Activated T-cell treated with anti-CD3 and anti-CD28 coated beads for 4 hours (primary cell): Measurements from ENCODE around the gene STRN.
"Not testable (repeated sequence)": the region's sequence is repeated elsewhere in the genome, so short reads cannot be mapped to it uniquely, and the experiment has no call there.

Experiments
- DNase-seq: peaks from one replicate; pipeline ENCODE4 v3.0.0-alpha.2; 2020

Gene STRN

DNA sequence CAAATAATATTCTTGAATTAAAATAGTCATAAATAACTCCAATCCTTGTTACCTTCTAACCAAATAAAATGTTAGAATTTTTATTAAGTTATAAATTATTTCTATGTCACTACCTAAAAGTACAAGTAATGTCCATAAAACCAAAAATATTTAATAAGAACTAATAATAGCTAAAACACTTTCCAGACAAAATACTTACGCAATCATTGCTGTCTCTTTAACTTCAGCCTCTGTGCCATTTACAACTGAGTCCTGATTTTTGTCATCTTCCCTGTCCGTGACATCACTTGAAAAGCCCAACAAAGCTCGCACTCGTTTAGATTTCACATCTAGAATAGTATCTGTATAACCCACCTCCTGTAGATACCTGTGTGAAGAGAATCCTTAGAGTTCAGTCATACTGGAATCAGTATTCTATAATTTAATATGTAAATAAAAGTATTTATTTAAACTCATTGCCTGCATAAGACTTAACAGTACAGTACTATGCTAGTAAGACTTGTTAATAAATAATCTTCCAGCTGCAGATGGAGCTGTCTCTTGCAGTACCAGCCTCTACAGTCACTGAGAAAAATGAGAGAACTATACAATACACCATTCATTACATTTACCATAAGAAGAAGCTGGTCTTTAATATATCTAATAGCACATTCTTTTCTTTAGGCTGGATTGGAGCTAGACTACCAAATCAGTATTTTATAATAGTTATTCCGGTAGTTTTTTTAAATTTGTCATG lies 63.8 kb downstream of the STRN start:
- DNase-seq = no peak

DNA sequence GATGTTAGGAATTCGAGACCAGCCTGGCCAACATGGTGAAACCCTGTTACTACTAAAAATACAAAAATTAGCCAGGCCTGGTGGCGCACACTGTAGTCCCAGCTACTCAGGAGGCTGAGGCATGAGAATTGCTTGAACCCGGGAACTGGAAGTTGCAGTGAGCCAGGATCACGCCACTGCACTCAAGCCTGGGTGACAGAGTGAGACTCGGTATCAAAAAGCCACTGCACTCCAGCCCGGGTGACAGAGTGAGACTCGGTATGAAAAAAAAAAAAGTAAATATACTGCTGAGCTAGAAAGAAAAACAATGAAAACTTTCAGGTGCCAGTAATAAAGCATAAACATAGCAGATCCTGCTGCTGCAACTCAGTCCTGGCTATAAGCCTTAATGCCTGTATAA lies 73.5 kb downstream of the STRN start:
- DNase-seq = no peak

DNA sequence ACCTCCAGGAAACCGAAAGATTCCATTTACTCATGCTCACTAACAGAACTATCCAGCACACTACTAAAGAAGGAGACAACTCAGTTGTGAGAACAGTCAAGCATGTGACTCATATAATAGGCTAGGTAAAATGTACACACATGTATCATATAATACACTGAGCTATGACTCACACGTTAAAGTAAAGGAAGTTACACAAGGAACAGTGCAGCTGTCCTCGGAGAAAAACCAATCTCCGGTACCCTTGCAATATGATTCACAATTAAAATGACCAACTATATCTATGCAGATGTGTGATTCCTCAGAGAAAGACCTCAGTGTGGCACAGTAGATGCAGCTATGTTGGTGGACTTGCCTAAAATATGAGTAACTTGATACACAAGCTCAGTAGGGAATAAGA lies 76.5 kb downstream of the STRN start:
- DNase-seq = no peak

DNA sequence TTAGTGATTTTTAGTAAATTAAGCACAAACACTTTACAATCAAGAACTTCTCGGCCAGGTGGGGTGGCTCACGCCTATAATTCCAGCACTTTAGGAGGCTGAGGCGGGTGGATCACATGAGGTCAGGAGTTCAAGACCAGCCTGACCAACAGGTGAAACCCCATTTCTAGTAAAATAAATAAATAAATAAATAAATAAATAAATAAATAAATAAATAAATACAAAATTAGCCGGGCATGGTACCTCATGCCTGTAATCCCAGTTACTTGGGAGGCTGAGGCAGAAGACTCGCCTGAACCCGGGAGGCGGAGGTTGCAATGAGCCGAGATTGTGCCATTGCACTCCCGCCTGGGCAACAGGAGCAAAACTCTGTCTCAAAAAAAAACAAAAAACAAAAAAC lies 79.2 kb downstream of the STRN start:
- DNase-seq = not testable (repeated sequence)

DNA sequence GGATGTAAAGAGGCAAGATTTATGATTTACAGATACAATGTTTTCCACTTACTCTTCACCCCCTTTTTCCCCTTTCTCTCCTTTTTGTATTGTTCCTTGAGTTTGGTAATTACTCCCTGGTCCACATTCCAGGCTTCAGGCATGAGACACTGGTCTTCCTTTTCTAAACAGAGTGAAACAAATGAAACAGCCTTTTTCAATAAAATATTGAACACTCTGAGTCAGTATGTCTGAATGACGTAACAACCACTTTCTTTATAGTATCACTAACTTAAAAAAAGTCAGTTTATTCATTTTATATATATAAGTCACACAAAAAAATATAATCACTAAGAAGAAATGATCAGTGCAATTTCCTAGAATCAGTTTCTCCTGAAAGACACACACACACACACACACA lies 79.7 kb downstream of the STRN start:
- DNase-seq = no peak

DNA sequence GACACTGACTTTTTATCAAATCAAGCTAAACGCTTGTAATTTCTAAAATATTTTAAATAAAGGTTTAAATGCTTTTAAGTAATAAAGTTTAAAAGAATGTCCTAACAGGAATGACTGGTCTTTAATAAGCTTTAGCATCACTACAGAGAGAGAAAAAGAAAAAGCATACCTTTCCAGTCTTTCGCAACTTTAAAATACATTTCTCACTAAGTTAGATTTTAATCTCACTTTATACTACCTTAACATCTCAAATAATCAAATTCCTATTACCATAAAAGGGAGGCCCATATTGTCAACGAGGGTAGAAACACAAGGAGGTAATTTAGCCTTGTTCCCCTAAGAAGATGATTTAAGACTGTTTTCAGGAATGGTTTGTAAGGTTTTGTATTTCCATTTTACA lies 80.7 kb downstream of the STRN start:
- no peak for DNase-seq

DNA sequence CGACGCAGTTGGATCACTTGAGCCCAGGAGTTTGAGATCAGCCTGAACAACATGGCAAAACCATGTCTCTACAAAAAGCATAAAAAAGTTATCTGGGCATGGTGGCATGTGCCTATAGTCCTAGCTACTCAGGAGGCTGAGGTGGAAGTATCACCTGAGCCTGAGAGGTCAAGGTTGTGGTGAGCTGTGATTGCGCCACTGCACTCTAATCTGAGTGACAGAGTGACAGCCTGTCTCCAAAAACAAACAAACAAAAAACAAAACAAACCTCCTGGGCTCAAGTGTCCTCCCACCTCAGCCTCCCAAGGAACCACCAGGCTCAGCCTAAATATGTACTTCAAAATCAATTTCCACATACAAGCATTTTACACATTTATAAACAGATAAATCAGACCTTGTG lies 83.8 kb downstream of the STRN start:
- DNase-seq = no peak

DNA sequence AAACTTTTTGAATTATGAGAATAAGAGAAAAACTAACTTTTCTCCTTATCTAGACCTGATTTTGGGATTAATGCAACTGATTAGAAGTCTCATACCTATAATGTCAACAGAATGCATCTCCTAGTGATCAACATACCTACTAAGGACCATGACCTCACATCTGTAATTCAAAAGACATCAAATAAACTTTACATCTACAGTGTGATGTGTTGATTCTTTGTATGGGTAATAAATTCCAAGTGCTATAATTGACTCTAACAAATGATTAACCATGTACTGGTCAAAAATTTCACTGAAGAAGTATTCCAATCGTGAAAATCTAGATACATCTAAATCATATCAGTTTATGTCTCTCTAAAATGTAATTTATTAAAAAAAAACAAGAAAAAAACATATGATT lies 84.5 kb downstream of the STRN start:
- no peak for DNase-seq

DNA sequence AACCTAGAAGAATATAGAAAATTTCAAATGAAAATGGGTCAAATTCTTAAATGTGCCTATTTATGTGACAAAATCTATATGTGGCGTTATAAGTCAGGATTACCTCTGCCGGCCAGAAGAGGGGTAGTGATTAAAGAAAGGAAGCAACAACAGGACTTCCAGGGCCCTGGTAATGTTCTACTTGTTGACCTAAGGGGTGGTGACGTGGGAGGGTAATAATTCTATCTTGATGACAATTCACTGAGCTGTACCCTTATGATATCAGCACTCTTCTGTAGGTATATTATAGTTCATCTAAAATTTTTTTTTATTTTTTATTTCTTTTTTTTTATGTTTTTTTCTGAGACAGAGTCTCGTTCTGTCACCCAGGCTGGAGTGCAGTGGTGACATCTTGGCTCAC lies 87.9 kb downstream of the STRN start:
- DNase-seq = no peak

DNA sequence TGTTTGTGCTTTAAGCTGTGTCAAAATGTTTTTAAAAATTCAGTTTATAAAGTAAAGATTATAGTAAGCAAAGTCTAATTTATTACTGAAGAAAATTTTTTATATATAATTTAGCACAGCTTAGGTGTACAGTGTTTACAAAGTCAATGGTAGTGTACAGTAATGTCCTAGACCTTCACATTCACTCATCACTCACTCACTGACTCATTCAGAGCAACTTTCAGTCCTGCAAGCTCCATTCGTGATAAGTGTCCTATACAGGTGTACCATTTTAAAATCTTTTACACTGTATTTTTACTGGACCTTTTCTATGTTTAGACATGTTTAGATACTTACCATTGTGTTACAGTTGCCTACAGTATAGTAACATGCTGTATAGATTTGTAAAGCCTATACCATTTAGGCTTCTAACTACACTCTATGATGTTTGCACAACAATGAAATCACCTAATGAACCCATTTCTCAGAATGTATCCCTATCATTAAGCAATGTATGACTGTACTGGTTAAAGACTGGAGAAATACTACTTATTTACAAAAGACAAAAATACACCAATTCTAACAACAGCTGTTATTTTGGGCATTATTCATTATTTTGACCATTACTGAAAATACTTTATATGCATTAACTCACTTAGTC lies 95.1 kb downstream of the STRN start:
- no peak for DNase-seq

DNA sequence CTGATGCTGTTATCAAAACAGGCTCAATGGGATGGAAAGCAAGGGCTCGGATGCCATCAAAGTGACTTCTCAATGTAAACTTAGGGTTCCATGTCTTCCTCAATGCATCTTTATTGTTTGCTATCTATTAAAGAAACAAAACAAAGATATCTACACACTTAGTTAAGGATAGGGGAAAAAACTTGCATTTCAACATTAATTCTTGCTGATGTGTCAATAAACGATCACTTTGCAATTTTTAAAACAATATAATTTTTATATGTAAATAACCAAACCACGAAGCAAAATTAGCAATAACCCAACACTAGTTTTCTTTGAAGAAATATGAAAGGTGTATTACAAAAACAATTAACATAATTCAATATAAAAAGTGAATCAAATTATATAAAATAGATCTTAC lies 96.7 kb downstream of the STRN start:
- no peak for DNase-seq

DNA sequence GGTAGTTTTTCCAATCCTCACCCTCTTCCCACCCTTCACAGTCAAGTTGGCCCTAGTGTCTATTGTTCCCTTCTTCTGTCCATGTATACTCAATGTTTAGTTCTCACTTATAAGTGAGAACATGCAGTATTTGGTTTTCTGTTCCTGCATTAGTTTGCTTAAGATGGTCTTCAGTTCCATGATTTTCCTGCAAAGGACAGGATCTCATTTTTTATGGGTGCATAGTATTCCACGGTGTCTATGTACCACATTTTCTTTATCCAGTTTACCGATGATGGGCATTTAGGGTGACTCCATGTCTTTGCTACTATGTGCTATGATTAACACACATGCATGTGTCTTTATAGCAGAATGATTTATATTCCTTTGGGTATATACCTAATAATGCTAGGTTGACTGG lies 104.4 kb downstream of the STRN start:
- no peak for DNase-seq

DNA sequence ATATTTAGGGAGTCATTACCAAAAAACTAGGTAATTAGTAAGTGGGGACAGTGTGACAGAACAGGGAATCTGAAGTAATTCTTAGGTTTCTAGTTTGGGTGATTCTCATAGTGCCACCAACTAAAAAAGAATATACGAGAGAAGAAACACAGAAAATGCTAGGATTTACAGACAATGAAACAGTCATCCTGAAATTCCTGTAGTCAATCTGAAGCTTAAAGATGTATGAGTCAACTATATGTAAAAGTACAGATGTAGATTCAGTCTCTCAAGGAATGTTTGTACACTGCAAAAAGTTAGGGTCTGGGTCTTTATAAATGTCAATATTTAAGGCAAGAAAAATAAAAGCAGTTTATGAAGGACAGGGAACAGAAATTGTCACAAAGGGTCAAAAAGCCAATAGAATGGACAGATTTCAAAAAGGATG lies 107.0 kb downstream of the STRN start:
- DNase-seq = no peak

DNA sequence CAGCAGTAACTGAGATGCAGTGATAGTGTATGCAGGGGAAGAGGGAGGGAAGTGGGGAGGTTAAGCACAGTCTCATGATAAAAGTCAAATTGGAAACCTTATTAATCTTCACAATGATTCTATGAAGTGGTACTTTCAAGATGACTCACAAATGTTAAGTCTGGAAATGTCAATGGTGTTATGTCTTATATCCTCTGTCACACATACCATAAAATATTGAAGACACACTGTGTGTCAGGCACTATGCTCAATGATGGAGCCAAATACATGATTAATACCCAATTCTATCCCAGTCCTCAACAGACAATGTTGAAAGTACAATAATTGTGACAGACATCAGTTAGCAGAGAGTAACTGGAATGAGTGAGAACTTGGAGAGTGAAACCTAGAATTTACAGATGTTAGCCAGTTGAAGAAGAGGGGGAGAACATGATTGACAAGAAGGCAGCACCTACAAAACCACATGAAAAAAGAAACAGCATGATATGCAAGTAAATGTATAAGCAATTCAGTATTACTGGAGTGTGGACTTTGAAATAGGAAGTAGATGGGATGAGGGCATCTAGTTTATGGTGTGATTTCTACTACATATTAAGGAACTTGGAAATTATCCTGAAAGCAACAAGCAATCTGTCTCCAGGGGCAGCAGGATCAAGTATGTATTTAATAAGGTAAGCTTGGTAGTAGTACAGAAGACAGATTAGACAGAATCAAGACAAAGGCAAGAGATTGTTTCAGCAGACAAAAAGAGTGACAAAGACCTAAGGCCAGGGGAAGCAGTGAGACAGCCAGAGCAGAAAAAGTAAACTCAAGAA lies 107.6 kb downstream of the STRN start:
- no peak for DNase-seq

DNA sequence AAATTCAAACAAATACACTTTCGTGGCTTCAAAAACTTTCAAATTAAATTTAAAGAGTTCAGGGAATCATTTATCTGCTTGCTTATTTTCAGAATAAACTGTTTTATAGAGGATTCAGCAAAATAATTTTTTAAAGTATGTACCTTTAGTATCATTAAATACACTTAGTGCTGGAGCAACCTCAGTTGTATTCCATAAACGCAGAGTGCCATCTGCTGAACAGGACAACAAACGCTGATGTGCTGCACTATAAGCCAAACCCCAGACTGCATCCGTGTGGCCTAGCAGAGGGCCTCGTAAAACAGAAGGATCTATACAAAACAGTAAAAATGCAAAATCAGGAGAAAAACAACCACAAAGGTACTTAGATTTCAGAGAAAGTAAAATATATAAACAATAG lies 108.6 kb downstream of the STRN start:
- DNase-seq = no peak

DNA sequence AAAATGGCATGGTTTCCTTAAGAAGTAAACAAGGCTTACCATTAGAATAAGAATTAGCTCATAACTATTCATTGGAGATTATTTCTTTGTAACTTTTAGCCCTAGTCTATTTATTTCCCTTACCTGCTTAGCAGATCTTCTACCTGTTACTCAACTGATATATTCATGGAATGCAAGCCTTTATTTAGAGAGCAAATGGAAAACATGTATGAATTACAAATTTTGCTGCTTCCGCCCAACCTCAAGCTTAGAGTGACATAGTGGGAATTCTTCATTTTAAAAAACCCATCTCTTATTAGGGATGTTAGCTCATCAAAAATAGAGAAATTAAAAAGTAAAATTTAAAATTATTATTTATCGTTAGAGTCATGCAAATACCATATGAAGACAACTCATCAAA lies 110.9 kb downstream of the STRN start:
- no peak for DNase-seq

DNA sequence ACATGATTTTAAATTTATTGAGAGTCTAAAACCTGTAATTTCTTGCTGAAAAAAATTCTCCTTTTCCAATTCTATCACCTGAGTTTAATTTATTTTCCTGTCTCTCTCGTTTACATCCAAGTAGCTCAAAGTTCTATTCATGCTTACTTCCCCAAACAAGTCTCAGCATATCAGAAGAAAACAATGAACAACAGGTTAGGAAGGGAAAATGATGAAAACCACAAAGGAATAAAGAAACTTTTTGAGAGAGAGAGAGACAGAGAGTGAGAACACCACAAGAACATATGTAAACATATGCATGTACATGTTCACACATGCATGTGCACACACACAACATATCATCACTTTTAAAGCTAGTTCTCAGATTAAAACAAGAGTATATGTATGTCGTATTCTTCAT lies 112.1 kb downstream of the STRN start:
- no peak for DNase-seq

DNA sequence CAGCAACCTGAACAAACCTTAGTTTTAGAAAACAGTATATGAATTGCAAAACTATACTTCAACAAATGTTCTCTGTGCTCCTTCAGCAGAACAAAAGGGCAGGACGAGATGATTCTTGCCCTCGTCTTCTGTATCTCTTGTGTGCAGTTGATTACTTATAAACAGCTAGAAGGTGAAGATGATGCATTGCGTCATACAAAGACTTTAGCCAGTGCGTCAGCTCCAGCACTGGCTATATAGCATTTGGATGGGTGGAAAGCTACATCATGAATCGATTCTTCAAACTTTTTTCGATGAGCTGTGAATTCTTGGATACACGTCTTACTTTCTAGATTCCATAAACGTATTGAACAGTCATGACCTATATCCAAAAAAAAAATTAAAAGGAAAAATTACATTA lies 117.1 kb downstream of the STRN start:
- DNase-seq = no peak

DNA sequence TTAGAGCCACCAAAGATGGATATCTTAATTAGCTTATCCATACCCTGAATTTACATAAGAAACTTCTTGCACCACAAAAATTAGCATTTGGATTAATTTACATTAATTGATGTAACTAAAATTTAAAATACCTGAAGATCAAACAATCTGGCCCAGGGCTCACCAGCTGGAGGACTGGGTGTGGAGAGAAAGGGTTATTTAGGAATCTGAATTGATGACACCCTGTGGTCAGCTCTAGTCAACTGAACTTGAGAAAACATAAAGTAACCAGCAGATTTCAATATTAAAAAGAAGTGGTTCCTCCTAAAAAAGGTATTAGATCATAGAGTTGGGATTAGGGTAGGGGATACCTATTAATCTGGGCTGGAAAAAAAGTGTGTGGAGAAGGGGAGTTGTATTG lies 122.5 kb downstream of the STRN start:
- DNase-seq = no peak

DNA sequence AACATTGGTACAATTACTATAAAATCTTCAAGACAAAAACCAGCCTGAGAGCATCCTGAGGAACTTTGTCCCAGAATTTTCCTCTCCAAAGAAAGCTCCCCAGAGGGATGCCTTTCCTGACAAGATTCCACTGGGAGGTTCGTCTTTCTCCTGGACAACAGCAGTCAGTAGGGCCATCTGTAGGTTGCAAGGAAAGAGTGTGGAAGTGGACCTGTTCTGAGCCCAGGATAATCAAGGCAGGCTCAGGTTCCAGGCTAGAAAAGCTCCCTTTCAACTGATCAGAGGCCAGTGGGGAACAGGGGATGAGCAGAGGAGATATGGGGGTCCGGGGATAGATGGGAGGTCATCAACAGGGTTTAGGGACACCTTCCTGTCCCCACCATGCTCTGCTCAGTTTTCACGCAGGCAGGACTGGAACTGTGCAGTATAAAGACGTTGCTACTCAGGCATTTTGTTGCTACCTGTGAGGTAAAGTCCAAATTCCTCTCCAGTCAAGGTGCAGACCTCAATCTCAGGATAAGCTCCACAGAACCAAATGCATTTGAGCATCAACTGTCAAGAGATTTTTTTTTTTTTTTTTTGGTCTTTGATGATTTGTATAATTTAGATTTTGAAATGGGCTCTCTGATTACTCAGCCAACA lies 126.2 kb downstream of the STRN start:
- DNase-seq = no peak

DNA sequence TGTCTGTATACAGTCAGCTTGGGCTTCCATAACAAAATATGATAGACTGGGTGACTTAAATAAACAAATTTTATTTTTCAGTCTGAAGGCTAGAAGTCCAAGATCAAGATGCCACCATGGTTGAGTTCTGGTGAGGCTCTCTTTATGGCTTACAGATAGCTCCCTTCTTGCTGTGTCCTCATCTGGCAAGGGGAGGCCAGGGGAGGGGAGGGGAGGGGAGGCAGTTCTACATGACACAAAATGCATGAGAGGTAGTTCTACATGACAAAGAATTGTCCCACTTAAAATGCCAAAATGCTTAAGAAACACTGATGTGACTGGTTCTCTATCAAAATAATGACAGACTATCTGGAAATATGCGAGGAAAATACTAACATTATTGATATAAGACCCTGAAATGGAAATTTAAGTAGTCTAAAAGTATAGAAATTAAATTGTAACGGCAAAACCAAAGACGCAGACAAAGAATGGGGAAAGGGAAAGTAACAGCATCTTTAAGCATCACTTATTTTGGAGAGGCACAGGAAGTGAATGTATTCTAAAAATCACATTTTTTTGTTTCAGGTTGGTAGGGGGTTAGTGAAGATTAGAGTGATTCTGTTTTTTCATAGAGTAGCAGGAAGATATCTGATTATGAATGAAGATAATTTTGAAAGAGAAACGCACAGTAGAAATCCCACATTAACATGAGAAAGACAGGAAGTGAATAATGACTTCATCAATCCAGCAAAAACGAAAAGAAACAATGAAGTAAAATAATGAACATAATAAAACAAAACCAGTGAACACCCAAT lies 131.4 kb downstream of the STRN start:
- no peak for DNase-seq

DNA sequence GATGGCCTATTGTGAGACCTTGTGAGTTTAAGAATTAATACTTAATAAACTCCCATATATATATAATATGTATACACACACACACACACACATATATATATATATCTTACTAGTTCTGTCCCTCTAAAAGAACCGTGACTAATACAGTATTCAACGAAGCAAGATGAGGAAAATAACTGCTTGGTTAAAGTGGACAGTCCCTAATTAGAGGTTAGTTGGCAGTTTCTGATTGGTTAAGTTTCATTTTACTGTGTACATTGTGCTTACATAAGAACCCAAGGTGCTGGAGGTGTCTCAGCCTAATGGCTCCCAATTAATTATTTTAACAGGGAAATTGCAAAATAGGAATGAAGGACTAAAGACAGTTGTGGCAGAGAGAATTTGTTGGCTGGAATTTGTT lies 132.1 kb downstream of the STRN start:
- DNase-seq = no peak

DNA sequence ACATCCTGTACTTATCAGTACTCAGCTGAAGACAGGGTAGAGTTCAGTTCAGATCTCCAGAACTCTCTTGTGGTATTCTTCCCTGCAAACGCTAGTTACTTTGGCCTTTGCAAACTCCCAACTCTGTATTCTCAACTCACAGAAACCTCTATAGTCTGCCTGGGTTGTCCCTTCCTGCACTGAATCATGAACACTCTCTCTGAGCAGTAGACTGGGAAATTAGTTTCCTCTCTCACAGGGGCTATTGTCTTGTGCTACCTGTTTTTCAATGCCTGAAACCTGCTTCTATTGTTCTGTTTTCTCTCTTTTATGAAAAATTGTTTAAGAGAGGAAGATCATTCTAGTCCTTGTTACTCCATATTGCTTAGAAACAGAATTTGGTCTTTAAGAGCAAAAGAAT lies 135.2 kb downstream of the STRN start:
- DNase-seq = no peak
